HEK293T (cell line): ENCODE data around the gene STAT1.

ENCODE experiments used
- CTCF ChIA-PET: fragments of 350-600 bp; formaldehyde crosslinking; extraction: SDS; loops from one replicate; lab custom pipeline; 2021; ENCODE audit warnings: antibody characterized with exemption, inconsistent platforms; lab: Yijun Ruan, JAX
- POLR2A ChIA-PET: fragments of 350-600 bp; formaldehyde crosslinking; extraction: SDS; loops from one replicate; lab custom pipeline; 2020; ENCODE audit warnings: antibody characterized with exemption, inconsistent platforms; lab: Yijun Ruan, JAX
- DNase-seq: peaks from one replicate; pipeline ENCODE4 v3.0.0; 2012; ENCODE audit warnings: mixed read lengths; ENCODE audit errors: extremely low spot score
- ARNT ChIP-seq: fragments of 450-650 bp; IDR thresholded peaks from 2 replicates; pipeline ENCODE4 v1.6.1; 2017; ENCODE audit warnings: mild to moderate bottlenecking
- BHLHE40 ChIP-seq: fragments of 450-650 bp; IDR thresholded peaks from 2 replicates; pipeline ENCODE4 v1.6.1; 2016; ENCODE audit warnings: mild to moderate bottlenecking, moderate library complexity, borderline replicate concordance
- CTBP1 ChIP-seq: fragments of 450-650 bp; IDR thresholded peaks from 2 replicates; pipeline ENCODE4 v1.6.1; 2016; ENCODE audit warnings: borderline replicate concordance
- ELF4 ChIP-seq: fragments of 450-650 bp; IDR thresholded peaks from 2 replicates; pipeline ENCODE4 v1.6.1; 2017; ENCODE audit warnings: antibody characterized with exemption
- FOXA1 ChIP-seq: fragments of 450-650 bp; IDR thresholded peaks from 2 replicates; pipeline ENCODE4 v1.6.1; 2016; ENCODE audit warnings: mild to moderate bottlenecking
- FOXK2 ChIP-seq: fragments of 450-650 bp; IDR thresholded peaks from 2 replicates; pipeline ENCODE4 v1.6.1; 2016; ENCODE audit warnings: mild to moderate bottlenecking
- FOXM1 ChIP-seq: fragments of 450-650 bp; IDR thresholded peaks from 2 replicates; pipeline ENCODE4 v1.6.1; 2017; ENCODE audit warnings: mild to moderate bottlenecking, borderline replicate concordance
- HDGF ChIP-seq: fragments of 450-650 bp; IDR thresholded peaks from 2 replicates; pipeline ENCODE4 v1.6.1; 2017; ENCODE audit warnings: antibody characterized with exemption, borderline replicate concordance
- L3MBTL2 ChIP-seq: fragments of 450-650 bp; conservative IDR thresholded peaks from 2 replicates; pipeline ENCODE4 v1.6.1; 2016; ENCODE audit warnings: mild to moderate bottlenecking
- LEF1 ChIP-seq: fragments of 450-650 bp; IDR thresholded peaks from 2 replicates; pipeline ENCODE4 v1.6.1; 2017; ENCODE audit warnings: mild to moderate bottlenecking, borderline replicate concordance
- NFRKB ChIP-seq: fragments of 450-650 bp; IDR thresholded peaks from 2 replicates; pipeline ENCODE4 v1.6.1; 2016; ENCODE audit warnings: mild to moderate bottlenecking, moderate library complexity
- PKNOX1 ChIP-seq: fragments of 450-650 bp; IDR thresholded peaks from 2 replicates; pipeline ENCODE4 v1.6.1; 2016
- SP1 ChIP-seq: fragments of 450-650 bp; IDR thresholded peaks from 2 replicates; pipeline ENCODE4 v1.6.1; 2017
- SUZ12 ChIP-seq: fragments of 450-650 bp; IDR thresholded peaks from 2 replicates; pipeline ENCODE4 v1.6.1; 2016; ENCODE audit warnings: mild to moderate bottlenecking
- TARDBP ChIP-seq: fragments of 450-650 bp; IDR thresholded peaks from 2 replicates; pipeline ENCODE4 v1.6.1; 2016
- ZNF384 ChIP-seq: fragments of 450-650 bp; IDR thresholded peaks from 2 replicates; pipeline ENCODE4 v1.6.1; 2016

Gene STAT1

GRCh38 chr2:190930411-190930810 is 83.6 kb downstream of the STAT1 start:
- ChIA-PET CTCF (no interaction called here), POLR2A (no interaction called here)
- no peak for DNase-seq
- TF ChIP-seq SUZ12 = no peak
- TF ChIP-seq PKNOX1 = no peak
- TF ChIP-seq NFRKB = no peak
- no peak for TF ChIP-seq ELF4
- no peak for TF ChIP-seq HDGF
- TF ChIP-seq CTBP1 = no peak
- TF ChIP-seq ARNT = no peak
- TF ChIP-seq FOXK2 = no peak
- no peak for TF ChIP-seq FOXM1
- TF ChIP-seq ZNF384 = no peak
- TF ChIP-seq SP1 = no peak
- TF ChIP-seq FOXA1 = no peak
- no peak for TF ChIP-seq BHLHE40
- TF ChIP-seq LEF1 = no peak
- TF ChIP-seq L3MBTL2 = no peak
- no peak for TF ChIP-seq TARDBP

GRCh38 chr2:190929919-190930318 is 84.1 kb downstream of the STAT1 start:
- DNase-seq = no peak
- CTCF ChIA-PET = no interaction called here
- POLR2A ChIA-PET = no interaction called here
- no peak for TF ChIP-seq L3MBTL2
- no peak for TF ChIP-seq HDGF
- TF ChIP-seq CTBP1 = no peak
- no peak for TF ChIP-seq FOXA1
- TF ChIP-seq FOXK2 = no peak
- TF ChIP-seq LEF1 = no peak
- no peak for TF ChIP-seq PKNOX1
- no peak for TF ChIP-seq SUZ12
- TF ChIP-seq ELF4 = no peak
- TF ChIP-seq ZNF384 = no peak
- TF ChIP-seq NFRKB = no peak
- TF ChIP-seq SP1 = no peak

DNA sequence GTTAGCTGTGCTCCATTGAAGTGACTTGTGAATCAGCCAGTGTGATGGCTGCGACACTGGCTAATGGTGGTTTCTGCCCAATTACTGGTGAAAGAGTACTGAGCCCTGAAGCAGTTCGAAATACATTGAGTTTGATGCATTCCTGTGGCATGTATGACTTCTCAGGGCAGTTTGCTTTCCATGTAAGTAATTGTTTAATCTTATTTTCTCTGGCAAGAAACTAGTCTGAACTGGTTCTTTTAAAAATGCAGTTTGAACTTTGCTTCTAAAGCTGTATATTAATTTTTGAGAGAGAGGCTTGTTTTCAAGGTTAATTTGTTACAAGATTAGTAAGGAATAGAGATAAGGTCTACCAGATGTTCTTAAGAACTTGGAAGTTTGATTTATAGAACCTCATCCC is 86.7 kb downstream of the STAT1 start:
- POLR2A ChIA-PET = no interaction called here
- no peak for DNase-seq
- CTCF ChIA-PET = no interaction called here

GRCh38 chr2:190922376-190922775 is 91.6 kb downstream of the STAT1 start:
- ChIA-PET POLR2A (no interaction called here), CTCF (no interaction called here)
- no peak for DNase-seq
- TF ChIP-seq BHLHE40 = no peak
- no peak for TF ChIP-seq PKNOX1
- TF ChIP-seq ARNT = no peak
- no peak for TF ChIP-seq TARDBP
- TF ChIP-seq ELF4 = no peak
- TF ChIP-seq HDGF = no peak
- no peak for TF ChIP-seq FOXM1
- TF ChIP-seq NFRKB = no peak
- no peak for TF ChIP-seq ZNF384

More for the DNA sequence above, 86.7 kb downstream of the STAT1 start:
- no peak for TF ChIP-seq ARNT
- TF ChIP-seq SUZ12 = no peak
- no peak for TF ChIP-seq FOXM1
- no peak for TF ChIP-seq NFRKB
- no peak for TF ChIP-seq LEF1
- TF ChIP-seq TARDBP = no peak
- TF ChIP-seq PKNOX1 = no peak

- CTCF ChIA-PET = no interaction called here
- POLR2A ChIA-PET = no interaction called here
- no peak for TF ChIP-seq CTBP1
- TF ChIP-seq NFRKB = no peak
- no peak for TF ChIP-seq FOXA1
- TF ChIP-seq HDGF = no peak
- TF ChIP-seq ZNF384 = no peak
- no peak for TF ChIP-seq SUZ12
- no peak for TF ChIP-seq SP1
- no peak for TF ChIP-seq LEF1
- no peak for TF ChIP-seq L3MBTL2
- TF ChIP-seq FOXK2 = no peak
- no peak for TF ChIP-seq ARNT
- TF ChIP-seq PKNOX1 = no peak
- no peak for TF ChIP-seq FOXM1
- no peak for TF ChIP-seq TARDBP
- TF ChIP-seq BHLHE40 = no peak
- no peak for DNase-seq
These were observed 93.9 kb downstream of the STAT1 start for GRCh38 chr2:190920085-190920484.
